Uterus (tissue), 2 donors: ENCODE results near the gene TSC2.

Experiments
- CTCF ChIP-seq, 4 experiments: fragments of 200-600 bp in 2 of 4; fragments of 450-650 bp in 2 of 4; sonication (generic) in 2 of 4; IDR thresholded peaks; one replicate each; pipeline ENCODE4 v1.5.1; 2016 to 2019; ENCODE audit warnings: antibody characterized with exemption in 4 of 4, mild to moderate bottlenecking in 2 of 4, moderate library complexity in 1 of 4
- POLR2A ChIP-seq, 2 donors: fragments of 450-650 bp; IDR thresholded peaks; one replicate each; pipeline ENCODE4 v1.6.1; 2016; ENCODE audit warnings: antibody characterized with exemption in 2 of 2, mild to moderate bottlenecking in 1 of 2, moderate library complexity in 1 of 2

GRCh38 chr16:2058420-2058819 lies 10.6 kb downstream of the TSC2 start:
- TF ChIP-seq POLR2A (IDR thresholded peaks at IDR 0.05) (no peak), CTCF (IDR thresholded peaks at IDR 0.05) (no peak)
